ENCODE results near the gene C21orf58.
A peak's percentile ranks its signal among the peaks of the same experiment; 100 is the strongest.

The C21orf58 gene

GRCh38 chr21:46255166-46255565, 68.5 kb downstream of the C21orf58 start:
- DNase-seq (ENCODE audit: low spot score) = no peak

GRCh38 chr21:46254208-46254975, 69.3 kb downstream of the C21orf58 start:
- DNase-seq (ENCODE audit: low spot score) = no peak

DNA sequence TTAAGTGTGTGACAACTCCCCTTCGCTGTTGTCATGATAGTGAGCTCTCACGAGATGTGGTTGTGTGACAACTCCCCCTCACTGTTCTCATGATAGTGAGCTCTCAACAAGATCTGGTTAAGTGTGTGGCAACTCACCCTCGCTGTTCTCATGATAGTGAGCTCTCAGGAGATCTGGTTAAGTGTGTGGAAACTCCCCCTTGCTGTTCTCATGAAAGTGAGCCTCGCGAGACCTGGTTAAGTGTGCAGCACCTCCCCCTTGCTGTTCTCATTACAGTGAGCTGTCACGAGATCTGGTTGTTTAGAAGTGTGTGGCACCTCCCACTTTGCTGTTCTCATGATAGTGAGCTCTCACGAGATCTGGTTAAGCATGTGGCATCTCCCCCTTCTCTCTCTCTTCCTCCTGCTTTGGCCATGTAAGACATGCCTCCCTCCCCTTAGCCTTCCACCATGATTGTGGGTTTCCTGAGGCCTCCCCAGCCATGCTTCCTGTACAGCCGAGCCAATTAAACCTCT, 70.0 kb downstream of the C21orf58 start:
- peak; percentile 40 for DNase-seq (ENCODE audit: low spot score)

GRCh38 chr21:46252840-46253239, 70.8 kb downstream of the C21orf58 start:
- no peak for DNase-seq (ENCODE audit: low spot score)

Measured in CD4-positive, alpha-beta T cell treated with Interleukin-6 at 100 ng/mL for 8 hours (primary cell).